Measurements from ENCODE around the gene CHCHD3. TPM values are rescaled to one million over a fixed set of nuclear protein-coding genes. Genes with fewer than 3 reads are reported as not detected.

Gene CHCHD3
- total RNA-seq, 4 donors from 2014 or later = 54.0 to 88.6 (median 61.3) TPM

- TF ChIP-seq EP300 (IDR thresholded peaks at IDR 0.05) = no peak
- no peak for TF ChIP-seq CTCF (IDR thresholded peaks at IDR 0.05)
- no peak for TF ChIP-seq POLR2A (IDR thresholded peaks at IDR 0.05)
- TF ChIP-seq POLR2AphosphoS5 (IDR thresholded peaks at IDR 0.05) = no peak
- Histone ChIP-seq H3K4me3 (no peak overlapping the region), H3K4me1 (no peaks in the 10 kb centered on the region), H3K36me3 (no peaks in the 10 kb centered on the region), H3K27ac (no peak overlapping the region), H3K9me3 (no peaks in the 10 kb centered on the region), H3K27me3 (no peaks in the 10 kb centered on the region)
- no peak for ATAC-seq
- WGBS, 2 donors (ENCODE audit: low coverage in 1 of 2) = 78 to 86% methylated on average over 6 of the region's 6 CpGs
Measured at GRCh38 chr7:132871419-132871818, 210.5 kb downstream of the CHCHD3 start.

DNA sequence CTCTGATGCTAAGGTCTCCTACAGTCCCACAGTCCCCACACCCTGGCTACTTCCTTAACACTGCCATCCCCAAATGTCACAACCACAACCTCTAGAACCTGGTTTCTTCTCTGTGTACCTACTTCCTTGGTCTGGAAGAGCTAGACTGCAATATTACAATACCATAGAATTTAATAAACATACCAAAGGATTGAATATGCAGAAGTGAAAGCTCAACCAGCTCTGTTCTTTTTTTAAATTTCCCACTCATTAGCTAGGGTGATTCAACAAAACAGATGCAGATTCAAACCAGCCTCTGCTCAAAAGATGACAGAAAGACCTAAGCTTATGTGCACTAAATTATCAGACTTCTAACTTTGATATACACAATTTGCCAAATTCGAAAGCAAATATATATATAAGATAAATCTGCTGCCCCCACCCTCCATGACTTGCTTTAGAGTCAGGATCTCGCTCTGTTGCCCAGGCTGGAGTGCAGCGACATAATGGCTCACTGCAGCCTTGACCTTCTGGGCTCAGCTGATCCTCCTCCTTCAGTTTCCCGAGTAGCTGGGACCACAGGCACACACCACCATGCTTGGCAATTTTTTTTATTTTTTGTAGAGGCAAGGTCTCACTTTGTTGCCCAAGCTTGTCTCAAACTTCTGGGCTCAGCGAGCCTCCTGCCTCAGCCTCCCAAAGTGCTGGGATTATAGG, 212.6 kb downstream of the CHCHD3 start:
- Histone ChIP-seq H3K27ac (no peak overlapping the region), H3K9me3 (no peaks in the 10 kb centered on the region), H3K27me3 (no peaks in the 10 kb centered on the region), H3K4me1 (no peaks in the 10 kb centered on the region), H3K36me3 (no peaks in the 10 kb centered on the region), H3K4me3 (no peak overlapping the region)
- ATAC-seq = no peak
- WGBS, 2 donors (ENCODE audit: low coverage in 1 of 2) = 90 to 95% methylated on average over 4 to 5 of the region's 5 CpGs
- TF ChIP-seq CTCF (IDR thresholded peaks at IDR 0.05) (no peak), POLR2A (IDR thresholded peaks at IDR 0.05) (no peak), POLR2AphosphoS5 (IDR thresholded peaks at IDR 0.05) (no peak), EP300 (IDR thresholded peaks at IDR 0.05) (no peak)

GRCh38 chr7:132866551-132866950, 215.3 kb downstream of the CHCHD3 start:
- Histone ChIP-seq H3K4me1 (no peaks in the 10 kb centered on the region), H3K27ac (no peak overlapping the region), H3K9me3 (no peaks in the 10 kb centered on the region), H3K36me3 (no peaks in the 10 kb centered on the region), H3K27me3 (no peaks in the 10 kb centered on the region), H3K4me3 (no peak overlapping the region)
- TF ChIP-seq CTCF (IDR thresholded peaks at IDR 0.05) = no peak
- no peak for ATAC-seq
- WGBS, 2 donors (ENCODE audit: low coverage in 1 of 2) = 95 to 100% methylated on average over 1 of the region's 1 CpG

DNA sequence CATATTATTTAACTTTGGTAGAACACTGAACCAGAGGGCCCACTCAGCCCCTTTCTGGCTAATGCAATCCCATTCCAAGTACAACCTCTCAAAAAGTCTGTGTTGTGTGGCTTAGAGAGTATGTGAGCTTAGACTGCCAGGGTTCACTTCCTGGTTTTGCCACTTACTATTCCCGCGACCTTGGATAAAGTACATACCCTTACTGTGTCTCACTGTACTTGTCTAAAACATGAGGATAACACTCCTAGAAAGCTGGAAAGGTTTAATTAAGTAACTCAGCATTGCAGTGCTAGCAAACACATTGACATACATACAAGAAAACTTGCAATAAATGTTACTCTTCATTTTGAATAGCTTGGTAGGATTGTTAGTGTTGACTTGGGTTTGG, 215.8 kb downstream of the CHCHD3 start:
- Histone ChIP-seq H3K27ac (no peak overlapping the region), H3K36me3 (no peaks in the 10 kb centered on the region), H3K4me3 (no peak overlapping the region), H3K4me1 (no peaks in the 10 kb centered on the region), H3K9me3 (no peaks in the 10 kb centered on the region), H3K27me3 (no peaks in the 10 kb centered on the region)
- TF ChIP-seq EP300 (IDR thresholded peaks at IDR 0.05) = no peak
- TF ChIP-seq CTCF (IDR thresholded peaks at IDR 0.05) = no peak
- TF ChIP-seq POLR2AphosphoS5 (IDR thresholded peaks at IDR 0.05) = no peak
- TF ChIP-seq POLR2A (IDR thresholded peaks at IDR 0.05) = no peak
- 100% methylated on average over 1 to 2 of the region's 2 CpGs for WGBS, 2 donors (ENCODE audit: low coverage in 1 of 2)
- ATAC-seq = no peak

DNA sequence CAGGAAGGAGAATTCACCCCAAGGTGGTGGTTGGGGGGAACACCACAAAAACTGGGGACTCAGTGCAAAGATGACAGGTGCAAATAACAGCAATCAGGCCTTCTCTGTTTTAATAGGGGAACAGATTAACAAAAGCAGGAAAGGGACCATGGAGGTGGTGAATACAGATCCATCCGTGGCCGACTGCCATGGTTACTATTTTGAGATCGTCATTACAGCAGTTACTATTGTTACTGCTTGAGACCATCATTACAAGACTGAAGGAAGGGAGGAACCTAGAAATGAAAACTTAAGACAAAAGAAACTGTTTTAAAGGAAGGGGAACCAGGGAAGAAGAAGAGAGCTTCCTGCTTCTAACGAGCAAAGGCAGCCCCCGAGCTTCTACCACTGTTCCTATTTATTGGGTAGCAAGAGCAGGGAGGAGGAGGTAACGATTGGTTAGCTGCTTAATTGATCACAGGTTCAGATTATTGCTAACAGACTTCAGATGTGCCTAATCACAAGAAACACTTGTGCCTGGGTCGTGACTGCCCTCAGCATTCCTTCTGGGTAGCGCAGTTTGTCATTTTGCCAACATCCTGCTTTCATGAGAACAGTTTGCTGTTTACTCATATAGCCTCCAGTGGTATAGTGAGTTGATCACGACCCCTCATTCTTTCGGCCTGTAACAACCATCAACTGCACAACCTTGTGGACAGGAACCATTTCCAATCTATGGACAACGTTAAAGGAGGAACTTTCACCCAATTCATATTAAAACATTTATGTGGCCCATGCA, 216.3 kb downstream of the CHCHD3 start:
- WGBS, 2 donors (ENCODE audit: low coverage in 1 of 2) = 61 to 66% methylated on average over 10 to 11 of the region's 11 CpGs
- H3K4me3 ChIP-seq = no peak overlapping the region
- no peak for TF ChIP-seq POLR2A (IDR thresholded peaks at IDR 0.05)
- no peak for TF ChIP-seq CTCF (IDR thresholded peaks at IDR 0.05)
- no peak for TF ChIP-seq POLR2AphosphoS5 (IDR thresholded peaks at IDR 0.05)
- no peak for TF ChIP-seq EP300 (IDR thresholded peaks at IDR 0.05)
- ATAC-seq = no peak
- no peaks in the 10 kb centered on the region for H3K27me3 ChIP-seq
- H3K4me1 ChIP-seq = no peaks in the 10 kb centered on the region
- no peaks in the 10 kb centered on the region for H3K9me3 ChIP-seq
- H3K36me3 ChIP-seq = no peaks in the 10 kb centered on the region
- no peak overlapping the region for H3K27ac ChIP-seq
